CD4-positive, alpha-beta T cell treated with Interleukin-1 beta for 1 hour (primary cell): ENCODE measurements around the gene SMIM12.

Experiments used
- DNase-seq, 2 donors: peaks; one replicate each; pipeline ENCODE4 v3.0.0-alpha.2; 2020 to 2022

SMIM12 gene, protein sequence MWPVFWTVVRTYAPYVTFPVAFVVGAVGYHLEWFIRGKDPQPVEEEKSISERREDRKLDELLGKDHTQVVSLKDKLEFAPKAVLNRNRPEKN

DNA sequence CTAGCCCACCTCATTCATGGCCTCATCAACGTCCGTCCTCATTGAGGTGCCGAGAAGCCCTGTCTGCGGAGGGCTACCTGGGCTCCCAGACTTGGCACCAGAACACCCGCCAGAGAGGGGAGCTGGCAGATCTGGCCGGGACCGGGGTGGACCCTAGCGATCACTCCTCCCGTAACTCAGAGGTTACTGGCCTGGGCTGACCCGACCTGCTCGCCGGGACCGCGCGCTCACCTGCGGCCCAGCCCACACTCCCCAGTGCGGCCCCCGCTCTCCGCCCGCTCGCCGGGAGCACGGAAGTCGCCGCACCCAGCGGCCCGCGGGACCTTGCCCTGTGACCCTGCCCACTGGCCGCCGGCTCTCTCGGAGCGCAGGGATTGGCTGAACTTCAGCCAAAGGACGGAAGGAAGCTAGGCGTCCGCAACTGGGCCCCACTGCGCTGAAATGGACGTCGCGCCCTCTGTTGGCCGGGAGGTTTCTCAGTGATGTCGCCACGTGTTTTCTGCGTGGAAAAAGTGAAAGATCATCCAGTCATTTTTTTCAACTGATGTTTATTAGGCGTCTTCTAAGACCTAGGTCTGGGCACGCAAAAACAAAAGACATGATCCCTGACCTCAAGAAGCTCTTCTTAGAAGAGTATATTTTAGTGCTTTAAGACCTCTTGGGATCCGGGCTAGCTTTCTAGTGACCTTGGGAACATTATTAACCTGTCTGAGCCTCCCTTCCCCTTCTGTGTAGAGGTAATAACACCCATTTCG, at the start of gene SMIM12:
Gene SMIM12, minus strand, starts transcription at position 304 of the 755 bp plus-strand sequence. CDS start 3,772 bp downstream, outside the sequence.
- peak; percentile 92 for DNase-seq

- no peak for DNase-seq
Observed at GRCh38 chr1:34908369-34908768, 48.8 kb upstream of the SMIM12 start.

- DNase-seq: no peak
Observed at GRCh38 chr1:34907487-34908090, 48.0 kb upstream of the SMIM12 start.

GRCh38 chr1:34906756-34907155, 47.2 kb upstream of the SMIM12 start:
- no peak for DNase-seq

DNA sequence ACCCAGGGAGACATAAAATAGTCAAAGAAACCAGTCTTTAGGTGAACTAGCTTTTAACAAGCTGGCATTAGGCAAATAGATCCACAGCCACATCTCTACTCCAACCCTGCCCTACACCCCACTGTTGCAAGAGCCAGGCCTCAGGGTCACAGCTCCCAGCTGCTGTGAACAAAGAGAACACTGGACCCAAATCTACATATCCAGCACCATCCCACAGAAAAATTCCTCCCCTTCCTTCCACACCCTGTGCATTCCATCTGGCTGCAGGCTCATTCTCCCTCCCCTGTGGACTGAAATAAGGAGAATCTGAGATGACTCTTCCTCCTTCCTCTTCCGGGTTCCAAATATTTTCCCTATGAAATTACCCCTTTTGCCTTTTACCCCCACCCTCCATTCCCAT, 46.7 kb upstream of the SMIM12 start:
- DNase-seq: no peak

GRCh38 chr1:34905098-34905459, 45.5 kb upstream of the SMIM12 start:
- DNase-seq: no peak

DNA sequence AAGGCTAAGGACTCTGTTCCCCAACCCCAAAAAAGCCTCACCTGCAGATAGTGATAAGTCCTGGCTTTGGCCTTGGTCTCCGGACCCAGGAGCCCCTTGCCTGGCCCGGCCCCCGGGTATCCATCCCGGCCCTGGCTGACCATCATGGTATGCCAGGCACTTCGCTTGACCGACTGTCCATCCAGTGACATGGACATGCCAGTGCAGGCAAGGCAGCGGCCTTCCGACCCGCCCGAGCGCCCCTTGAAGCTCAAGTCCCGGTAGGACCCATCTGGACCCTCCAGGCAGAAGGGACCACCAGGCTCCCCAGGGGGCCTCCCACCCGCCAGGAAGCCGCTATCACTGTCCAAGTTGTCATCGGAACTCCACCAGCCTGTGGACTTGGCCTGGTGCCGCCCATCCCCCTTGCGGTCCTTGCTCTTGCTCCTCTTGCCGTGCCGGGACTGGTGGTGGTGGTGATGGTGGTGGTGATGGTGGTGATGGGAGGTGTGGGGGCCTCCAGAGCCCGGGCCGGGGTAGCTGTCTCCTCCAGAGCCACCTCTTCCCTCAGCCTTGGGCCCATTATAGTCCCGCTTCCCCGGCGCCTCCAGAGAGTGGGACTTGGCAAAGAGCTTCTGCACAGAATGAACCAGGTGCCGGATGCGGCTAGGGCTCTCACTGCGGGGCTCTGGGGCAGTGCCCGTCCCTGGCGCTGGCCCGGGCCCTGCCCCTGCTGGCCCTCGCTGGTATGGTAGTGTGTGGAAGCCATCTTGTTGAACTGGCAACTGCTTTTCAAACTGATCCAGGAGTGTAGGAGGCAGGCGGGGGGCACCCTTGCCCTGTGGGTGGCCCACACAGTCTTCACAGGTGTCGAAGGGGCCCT, 44.9 kb upstream of the SMIM12 start:
- no peak for DNase-seq

DNA sequence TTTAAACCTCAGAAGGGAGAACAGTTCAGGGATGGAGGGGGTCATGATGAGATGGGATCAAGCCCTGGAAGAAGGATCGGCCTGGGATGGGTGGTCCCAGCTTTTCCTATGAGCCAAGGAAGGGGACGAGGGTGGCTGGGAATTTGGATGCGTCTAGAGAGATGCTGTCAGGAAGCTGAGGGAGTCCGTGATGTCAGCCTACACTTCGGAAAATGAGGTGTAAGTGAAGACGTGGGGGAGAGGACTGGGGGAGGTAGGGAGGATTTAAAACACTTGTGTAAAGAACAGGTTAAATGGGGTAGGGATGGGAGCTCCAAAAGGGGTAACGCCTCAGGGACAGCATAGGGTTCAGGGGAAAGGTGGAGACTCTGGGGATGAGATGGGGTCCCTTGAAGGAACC, 42.4 kb upstream of the SMIM12 start:
- no peak for DNase-seq

DNA sequence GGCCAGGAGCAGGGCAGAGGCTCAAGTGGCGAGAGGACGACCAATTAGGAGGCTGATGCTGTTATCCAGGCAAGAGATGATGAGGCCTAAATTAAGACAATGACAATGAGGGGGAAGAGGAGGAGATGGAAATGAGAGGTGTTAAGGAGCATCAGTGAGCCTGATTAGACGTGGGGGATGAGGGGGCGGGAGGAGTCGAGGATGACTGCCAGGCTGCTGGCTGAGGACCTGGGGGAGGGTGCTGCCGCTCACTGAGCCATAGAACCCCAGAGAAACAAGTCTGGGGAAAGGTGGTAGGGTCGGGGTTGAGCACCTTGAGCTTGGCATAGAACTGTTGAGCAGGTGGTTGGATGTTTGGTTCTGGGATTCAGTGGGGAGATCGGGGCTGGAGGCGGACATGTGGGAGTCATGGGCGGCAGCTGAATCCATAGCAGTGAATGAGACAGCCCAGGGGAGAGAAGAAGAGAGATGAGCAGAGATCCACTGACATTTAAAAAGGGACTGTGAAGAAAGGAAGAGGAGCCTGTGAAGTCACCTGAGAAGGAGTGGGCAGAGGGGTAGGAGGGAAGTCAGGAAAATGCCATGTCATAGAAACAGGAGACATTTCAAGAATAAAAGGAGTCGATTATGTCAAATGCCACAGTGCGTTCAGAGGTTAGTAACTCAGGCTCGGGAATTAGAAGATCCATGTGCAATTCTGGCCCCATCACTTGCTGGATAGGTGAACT, 41.4 kb upstream of the SMIM12 start:
- no peak for DNase-seq

- DNase-seq: no peak
Observed at GRCh38 chr1:34899906-34900305, 40.4 kb upstream of the SMIM12 start.

DNA sequence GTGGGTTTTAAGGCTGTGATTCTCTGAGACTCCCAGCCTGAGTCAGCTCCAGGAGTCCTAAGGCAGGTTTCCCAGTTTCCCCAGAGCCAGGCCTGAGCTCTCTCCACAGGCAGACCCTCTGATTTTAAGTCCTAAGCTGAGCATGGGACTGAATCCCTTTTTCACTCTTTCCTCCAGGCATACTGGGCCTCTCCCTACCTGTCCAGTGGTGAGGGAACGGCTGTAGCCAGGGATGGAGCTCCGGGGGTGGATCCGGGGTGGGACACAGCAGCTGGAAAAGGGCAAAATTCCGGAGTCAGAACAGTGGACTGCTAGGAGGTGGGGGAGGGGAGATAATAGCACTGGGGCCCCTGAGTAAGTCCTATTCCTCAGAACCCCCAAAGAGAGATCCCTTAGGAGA, 39.9 kb upstream of the SMIM12 start:
- no peak for DNase-seq

DNA sequence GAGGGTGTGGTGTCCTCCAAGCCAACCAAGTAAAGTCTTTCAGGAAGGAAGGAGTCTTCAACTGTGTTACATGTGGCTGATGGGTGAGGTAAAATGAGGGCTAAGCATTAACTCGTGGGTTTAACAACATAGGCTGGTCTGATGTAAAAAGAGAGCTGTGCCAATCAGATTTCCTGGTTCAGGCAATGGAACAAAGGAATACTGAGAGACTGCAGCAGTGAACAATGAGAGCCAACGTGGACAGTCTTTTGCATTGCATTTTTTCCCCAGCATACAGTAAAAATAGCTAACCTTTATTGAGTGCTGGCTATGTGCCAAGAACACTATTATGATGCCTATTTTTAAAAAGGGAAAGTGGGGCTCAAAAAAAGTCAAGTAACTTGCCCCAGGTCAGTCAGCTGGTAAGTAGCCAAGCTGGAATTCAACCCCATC, 38.8 kb upstream of the SMIM12 start:
- no peak for DNase-seq

- DNase-seq: no peak
Observed at GRCh38 chr1:34896612-34897011, 37.1 kb upstream of the SMIM12 start.

DNA sequence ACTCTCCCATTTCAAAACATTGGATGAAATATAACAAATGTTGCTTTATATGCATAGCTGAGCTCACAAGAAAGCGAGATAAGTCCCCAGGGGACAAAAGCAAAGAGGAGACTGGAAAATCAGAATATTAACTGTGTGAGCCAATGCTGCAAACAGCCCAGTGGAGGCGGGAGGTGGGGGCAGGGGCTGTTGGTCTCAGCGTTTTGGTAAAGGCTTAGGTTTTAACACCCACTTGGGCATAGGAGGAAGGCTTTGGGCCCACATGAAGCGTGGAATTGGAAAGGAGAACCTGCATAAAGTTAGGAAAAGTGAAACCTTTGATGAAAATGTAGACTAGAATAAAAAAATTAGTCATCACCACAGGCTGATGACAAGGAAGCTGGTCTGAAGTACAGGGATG, 30.2 kb upstream of the SMIM12 start:
- DNase-seq: no peak

GRCh38 chr1:34887593-34887992, 28.0 kb upstream of the SMIM12 start:
- DNase-seq: no peak

- DNase-seq: peak; percentile 41 to 48
Observed at GRCh38 chr1:34885405-34886247, 26.1 kb upstream of the SMIM12 start.

GRCh38 chr1:34884961-34885360, 25.4 kb upstream of the SMIM12 start:
- no peak for DNase-seq

GRCh38 chr1:34884536-34884935, 25.0 kb upstream of the SMIM12 start:
- no peak for DNase-seq

GRCh38 chr1:34879230-34879629, 19.7 kb upstream of the SMIM12 start:
- no peak for DNase-seq

- no peak for DNase-seq
Observed at GRCh38 chr1:34876406-34876805, 16.9 kb upstream of the SMIM12 start.

DNA sequence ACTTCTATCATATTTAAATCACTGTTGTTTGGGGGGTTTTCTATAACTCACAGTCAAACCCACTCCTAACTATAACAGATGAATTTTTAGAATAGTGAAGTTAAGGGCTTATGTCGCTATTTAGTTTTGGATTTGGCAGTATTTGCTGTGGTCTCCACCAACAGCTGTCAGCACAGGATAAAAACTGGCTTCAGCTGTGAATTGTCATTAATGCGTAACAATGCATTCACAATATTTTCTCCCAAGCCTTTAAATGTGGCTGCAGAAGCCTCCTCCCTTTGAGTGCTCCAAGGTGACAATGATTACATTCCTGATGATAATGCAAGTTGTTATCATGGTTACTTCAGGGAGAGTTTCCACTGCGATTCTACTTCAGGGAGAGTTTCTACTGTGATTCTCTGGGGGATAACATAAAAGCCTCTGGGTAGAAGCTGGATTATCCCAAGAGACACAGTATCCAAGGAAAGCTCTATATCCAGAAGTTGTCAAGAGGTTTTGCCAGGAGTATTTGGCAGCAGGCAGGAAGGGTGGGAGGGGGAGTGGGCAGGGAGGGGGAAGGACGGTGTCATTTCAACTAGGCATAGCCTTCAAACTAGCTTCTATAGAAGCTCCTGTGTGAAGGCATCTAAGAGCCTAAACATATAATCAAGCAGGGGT, 14.9 kb upstream of the SMIM12 start:
- DNase-seq: no peak
